Activated CD4-positive, alpha-beta T cell treated with anti-CD3 and anti-CD28 coated beads, Interleukin-2, Interleukin-4, amounts not matched to agents 100 ng/mL and 50 ng/mL, durations not matched to agents 16 hours and 8 hours (primary cell): ENCODE measurements around the gene CDON.
"Not testable (repeated sequence)": the region's sequence is repeated elsewhere in the genome, so short reads cannot be mapped to it uniquely, and the experiment has no call there.

Experiments used
- DNase-seq: peaks from one replicate; pipeline ENCODE4 v3.0.0-alpha.2; 2020; ENCODE audit warnings: low spot score

The CDON gene

DNA sequence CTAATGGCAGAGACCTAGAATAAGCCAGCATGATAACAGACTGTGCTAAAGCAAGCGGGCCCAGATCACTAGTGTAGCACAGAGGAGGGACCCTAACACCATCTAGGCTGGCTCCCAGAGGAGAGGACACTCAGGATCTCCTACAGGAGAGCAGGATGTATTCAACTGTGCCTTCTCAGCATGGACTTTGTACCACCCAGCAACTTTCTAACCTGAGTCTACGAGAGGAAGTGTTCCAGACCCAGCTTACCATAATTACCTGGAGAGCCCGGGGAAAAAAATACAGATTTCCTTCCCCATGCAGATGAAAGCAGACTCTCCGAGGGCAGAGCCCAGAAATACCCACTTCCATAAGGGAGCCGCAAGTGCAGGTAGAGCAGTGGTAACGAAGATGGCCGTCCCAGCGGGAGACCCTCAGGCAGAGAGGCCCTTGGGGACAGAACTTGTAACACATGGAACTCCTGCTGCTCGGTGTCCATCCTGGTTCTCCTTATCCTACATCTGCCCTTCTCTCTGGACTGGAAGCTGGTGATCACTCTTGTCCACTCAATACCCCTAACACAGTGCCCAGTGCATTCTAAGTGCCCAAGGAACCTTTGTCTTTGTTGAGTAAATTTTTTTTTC is 138.2 kb downstream of the CDON start:
- DNase-seq: no peak

DNA sequence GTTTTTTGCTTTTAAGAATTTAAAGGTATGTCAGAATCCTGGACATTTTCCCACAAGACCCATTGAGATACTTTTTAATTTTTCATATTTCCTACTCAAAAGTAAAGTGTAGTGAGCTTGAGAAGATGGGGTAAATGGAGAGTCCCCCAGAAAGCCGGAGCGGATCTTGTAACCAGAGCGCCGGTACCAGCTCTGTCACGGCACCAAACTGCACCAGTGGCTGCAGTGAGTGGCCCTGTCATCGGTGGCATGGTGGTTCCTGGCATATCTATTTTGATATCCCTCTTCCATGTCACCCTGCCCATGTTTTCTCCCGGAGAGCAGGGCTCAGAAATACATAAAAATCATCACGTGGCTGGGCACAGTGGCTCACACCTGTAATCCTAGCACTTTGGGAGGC is 139.0 kb downstream of the CDON start:
- no peak for DNase-seq

DNA sequence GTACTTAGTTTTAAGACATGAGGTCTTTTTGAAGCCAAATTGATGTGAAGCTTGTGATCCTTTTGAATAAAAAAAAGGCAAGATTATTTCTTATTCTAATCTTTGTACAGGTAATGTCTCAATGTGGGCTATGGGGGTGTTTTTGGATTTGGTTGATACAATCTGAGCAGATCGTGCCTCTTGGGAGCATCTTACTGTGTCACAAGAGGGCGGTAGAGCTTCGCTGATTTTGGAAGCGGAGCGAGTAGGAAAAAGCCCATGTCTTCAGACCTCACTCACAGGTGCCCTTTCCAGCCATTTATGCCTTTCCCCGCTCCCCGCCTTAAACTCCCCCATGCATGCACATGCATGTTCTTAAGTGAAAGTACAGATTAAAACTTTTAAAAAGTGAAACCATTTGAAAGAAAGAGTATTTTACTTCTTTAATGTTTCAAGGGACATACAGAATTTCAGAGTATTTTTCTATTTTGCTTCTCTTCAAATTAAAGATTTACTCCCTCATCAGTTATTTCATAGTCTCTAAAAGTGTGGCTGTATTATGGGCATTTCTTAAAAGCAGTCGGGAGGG is 139.6 kb downstream of the CDON start:
- DNase-seq: peak; percentile 63

DNA sequence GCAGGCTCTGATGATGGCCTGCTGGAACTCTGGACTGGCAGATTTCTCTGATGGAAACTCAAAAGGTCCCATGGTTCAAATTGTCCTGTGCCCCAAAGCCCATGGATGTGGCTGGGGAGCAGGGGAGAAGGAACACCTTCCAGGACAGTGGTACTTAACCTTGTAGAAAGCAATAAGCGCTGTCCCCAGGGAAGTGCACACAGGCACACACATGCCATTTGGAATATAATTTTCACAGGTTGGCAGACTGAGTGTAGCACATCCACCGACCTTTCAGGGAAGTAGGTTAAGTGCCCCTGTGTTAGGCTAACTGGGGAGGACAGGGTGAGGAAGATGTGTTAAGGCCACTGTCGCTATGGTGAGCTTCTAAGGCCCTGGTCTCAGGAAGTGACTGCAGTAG is 140.5 kb downstream of the CDON start:
- DNase-seq: no peak

DNA sequence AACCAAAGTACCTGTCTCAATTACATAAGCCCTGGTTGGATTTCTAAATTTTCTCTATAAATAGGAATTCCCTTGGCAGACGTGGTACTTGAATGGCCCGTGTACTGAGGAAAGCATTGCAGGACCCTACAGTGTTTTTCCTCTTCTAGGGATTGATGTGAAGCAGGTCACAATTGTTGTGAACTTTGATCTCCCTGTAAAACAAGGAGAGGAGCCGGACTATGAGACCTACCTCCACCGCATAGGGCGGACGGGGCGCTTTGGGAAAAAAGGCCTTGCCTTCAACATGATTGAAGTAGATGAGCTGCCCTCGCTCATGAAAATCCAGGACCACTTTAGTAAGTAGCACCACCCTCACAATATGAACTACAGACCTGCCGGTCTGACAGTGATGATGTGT is 141.6 kb downstream of the CDON start:
- no peak for DNase-seq

DNA sequence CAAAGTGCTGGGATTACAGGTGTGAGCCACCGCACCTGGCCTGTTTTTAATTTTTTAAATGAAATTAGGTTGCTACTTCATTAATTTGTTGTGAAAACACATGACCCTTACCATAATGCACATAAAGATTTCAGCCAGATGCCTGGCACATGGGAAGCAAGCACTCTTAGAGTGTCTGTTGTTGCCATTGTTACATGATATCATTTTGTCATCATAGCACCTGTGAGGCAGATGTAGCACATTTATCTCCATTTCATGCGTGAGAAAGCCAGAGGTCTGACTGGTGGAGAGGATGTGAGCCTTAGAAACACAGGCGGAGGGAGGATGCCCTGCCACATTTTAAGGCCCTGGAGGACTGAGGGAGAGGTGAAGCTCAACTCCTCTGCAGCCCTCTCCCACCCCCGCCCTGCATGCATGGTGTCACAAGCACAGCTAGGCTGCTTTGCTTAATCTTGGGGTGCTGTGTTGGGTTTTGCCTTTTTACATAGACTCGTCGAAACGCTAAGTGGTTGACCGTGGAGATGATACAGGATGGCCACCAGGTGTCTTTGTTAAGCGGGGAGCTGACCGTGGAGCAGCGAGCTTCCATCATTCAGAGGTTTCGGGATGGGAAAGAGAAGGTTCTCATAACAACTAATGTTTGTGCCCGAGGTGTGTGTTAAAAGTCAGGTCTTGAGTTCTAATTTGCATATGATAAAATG is 144.4 kb downstream of the CDON start:
- DNase-seq: no peak

DNA sequence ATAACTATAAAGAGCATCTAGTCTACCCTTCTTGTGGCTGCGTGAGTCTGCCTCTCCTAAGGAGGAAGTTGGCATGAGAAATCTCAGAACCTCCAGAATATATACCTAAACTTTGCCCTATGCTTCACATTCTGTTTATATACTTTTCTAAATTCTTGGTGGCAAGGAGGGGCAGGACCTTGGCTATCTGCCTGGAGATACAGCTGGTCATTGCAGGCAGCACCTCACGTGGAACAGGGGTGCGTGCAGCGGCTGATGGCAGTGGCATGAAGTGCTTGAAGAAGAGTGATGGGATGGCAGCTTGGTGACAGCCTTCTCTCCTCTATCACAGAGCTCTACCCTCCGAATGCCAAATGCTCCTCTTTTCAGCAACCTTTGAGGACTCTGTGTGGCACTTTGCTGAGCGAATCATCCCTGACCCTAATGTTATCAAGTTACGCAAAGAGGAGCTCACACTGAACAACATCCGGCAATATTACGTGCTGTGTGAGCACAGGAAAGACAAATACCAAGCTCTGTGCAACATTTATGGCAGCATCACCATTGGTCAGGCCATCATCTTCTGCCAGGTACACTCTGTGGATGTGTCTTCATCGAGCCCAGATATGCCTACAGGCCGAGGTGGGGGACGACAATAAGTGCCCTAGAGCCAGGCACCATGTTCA is 145.9 kb downstream of the CDON start:
- no peak for DNase-seq

DNA sequence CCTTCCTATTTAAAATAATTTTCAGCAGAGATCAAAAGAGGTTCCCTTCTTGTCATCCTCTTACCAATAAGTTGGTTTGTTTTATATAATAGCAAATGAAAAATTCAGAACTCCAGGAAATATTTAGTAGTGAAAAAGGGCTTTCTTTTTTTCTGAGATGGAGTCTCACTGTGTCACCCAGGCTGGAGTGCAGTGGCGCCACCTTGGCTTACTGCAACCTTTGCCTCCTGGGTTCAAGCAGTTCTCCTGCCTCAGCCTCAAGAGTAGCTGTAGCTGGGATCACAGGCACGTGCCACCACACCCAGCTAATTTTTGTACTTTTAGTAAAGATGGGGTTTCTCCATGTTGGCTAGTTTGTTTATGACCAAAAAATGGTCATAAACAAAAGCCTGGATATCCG is 148.1 kb downstream of the CDON start:
- not testable (repeated sequence) for DNase-seq

DNA sequence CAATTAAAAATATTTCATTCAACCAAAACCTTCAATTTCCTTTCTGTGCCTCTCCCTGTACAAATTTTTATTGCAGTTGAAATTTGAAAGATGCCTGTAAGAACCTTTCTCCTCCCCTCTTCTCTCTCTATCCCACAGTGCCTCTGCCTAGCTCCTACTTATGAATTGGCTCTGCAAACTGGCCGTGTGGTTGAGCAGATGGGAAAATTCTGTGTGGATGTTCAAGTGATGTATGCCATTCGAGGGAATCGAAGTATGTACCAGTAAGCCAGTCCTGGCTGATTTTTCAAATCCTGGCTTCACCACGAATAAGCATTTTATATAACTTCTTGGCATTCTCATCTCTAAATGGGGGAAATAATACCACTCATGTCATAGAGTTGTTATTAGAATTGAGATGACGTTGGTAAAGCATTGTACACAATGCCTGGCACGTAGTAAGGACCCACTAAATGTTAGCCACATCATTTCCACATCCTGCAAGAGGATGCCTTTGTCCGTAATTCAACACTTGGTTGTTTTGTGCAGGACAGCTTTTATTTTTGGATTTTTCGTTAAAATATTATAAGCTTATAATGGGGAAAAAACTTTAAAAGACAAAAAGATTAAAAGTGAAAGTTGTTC is 152.3 kb downstream of the CDON start:
- no peak for DNase-seq
